ENCODE results near the gene SEPTIN1. TPM values are rescaled to one million over a fixed set of nuclear protein-coding genes. Genes with fewer than 3 reads are reported as not detected.
"Not testable (repeated sequence)": the region's sequence is repeated elsewhere in the genome, so short reads cannot be mapped to it uniquely, and the experiment has no call there.

The SEPTIN1 gene
- total RNA-seq, 1 donor from 2014 or later: 1.4 TPM

DNA sequence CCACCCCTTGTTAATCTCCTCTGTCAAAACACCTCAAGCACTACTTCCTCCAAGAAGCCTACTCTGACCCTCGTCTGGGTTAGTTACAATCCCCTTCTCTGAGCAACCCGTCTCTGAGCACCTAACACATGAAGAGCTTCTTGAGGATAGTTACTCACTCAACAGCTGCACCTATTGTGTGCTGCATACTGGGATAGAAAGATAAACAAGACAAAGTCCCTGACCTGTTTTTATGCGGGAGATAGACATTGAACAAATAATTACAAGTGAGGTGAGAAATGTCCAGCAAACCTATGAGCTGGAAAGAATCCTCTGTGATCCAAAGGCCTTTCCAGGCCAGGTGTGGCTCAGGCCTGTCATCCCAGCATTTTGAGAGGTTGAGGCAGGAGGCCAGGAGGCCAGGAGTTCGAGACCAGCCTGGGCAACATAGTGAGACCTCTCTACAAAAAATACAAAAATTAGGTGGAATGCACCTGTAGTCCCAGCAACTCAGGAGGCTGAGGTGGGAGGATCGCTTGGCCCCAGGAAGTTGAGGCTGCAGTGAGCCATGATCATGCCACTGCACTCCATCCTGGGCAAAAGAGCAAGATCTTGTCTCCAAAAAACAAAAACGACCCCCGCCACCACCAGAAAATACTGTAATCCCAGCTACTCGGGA is 19.5 kb upstream of the SEPTIN1 start:
- peak; percentile 74 for ATAC-seq
- DNase-seq (ENCODE audit: low spot score): no peak

DNA sequence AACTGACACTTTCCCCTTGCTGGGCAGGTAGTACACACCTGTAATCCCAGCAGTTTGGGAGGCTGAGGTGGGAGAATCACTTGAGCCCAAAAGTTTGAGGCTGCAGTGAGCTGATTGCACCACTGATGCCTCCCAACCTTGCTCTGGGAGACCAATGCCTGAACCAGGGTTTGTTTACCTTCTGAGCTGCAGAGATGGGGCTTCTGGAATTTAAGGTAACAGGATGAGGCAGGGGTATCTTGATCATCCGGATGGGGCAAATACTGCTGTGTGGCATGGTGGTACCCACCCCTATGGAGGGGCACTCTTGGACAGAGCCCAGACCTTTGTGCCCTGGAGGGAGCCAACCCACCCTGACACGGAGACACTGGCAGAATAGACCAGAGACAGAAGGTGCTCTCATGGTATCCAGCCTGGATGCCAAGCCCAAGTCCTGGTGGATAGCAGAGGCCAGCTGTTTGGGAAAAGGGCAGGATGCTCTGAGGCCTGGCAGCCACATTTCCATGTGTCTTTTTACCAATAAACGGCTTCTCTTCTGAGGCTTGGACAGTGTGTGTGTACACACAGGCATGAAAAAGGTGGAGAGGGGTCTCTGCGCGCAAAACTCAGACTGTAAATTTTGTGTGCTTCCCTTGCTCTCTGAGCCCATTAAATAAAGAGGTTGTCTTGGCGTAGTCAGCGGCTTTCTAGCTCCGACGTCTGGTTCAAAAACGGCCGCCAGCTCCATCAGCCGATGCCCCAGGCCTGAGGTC is 17.2 kb upstream of the SEPTIN1 start:
- ATAC-seq: peak; percentile 4
- no peak for DNase-seq (ENCODE audit: low spot score)

DNA sequence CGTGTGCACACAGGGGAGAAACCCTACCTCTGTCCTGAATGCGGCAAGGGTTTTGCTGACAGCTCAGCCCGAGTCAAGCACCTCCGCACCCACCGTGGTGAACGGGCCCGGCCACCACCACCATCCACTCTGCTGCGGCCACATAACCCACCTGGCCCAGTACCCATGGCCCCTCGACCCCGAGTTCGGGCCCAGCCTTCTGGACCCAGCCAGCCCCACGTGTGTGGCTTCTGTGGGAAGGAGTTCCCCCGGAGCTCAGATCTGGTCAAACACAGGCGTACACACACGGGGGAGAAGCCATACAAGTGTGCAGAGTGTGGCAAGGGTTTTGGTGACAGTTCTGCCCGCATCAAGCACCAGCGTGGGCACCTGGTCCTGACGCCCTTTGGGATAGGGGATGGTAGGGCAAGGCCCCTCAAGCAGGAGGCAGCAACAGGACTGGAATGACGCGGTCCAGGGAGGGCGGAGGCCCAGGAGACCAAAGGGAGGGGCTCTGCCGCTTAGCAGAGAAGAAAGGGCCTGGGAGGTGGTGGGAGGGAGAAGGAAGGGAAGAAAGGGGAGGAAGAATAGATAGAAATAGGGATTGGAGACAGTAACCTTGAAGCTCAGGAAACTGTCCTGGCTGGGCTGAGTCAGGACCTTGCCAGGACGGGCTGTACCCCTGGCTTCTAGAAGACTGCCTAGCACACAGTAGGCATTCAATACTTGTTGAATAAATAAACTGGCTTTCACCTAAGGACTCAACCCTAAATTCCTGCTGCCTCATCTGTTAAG is 16.5 kb upstream of the SEPTIN1 start:
- DNase-seq (ENCODE audit: low spot score) (no peak), ATAC-seq (no peak)

DNA sequence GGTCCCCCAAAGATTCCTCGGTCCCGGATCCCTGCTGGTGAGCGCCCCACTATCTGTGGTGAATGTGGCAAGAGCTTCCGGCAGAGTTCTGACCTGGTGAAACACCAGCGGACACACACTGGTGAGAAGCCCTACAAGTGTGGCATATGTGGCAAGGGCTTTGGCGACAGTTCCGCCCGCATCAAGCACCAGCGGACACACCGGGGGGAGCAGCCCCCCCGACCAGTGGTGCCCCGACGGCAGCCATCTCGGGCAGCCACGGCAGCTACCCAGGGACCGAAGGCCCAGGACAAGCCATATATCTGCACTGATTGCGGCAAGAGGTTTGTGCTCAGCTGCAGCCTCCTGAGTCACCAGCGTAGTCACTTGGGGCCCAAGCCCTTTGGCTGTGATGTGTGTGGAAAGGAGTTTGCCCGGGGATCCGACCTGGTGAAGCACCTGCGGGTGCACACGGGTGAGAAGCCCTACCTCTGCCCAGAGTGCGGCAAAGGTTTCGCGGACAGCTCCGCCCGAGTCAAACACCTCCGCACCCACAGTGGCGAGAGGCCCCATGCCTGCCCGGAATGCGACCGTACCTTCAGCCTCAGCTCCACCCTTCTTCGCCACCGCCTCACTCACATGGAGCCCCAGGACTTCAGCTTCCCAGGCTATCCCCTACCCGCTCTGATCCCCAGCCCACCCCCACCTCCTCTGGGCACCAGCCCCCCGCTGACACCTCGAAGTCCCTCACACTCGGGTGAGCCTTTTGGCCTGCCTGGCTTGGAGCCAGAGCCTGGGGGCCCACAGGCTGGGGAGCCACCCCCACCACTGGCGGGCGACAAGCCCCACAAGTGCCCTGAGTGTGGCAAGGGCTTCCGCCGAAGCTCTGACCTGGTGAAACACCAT is 15.7 kb upstream of the SEPTIN1 start:
- DNase-seq (ENCODE audit: low spot score) (no peak), ATAC-seq (no peak)

- DNase-seq (ENCODE audit: low spot score): no peak
- no peak for ATAC-seq
These were observed 14.7 kb upstream of the SEPTIN1 start for GRCh38 chr16:30397056-30397455.

DNA sequence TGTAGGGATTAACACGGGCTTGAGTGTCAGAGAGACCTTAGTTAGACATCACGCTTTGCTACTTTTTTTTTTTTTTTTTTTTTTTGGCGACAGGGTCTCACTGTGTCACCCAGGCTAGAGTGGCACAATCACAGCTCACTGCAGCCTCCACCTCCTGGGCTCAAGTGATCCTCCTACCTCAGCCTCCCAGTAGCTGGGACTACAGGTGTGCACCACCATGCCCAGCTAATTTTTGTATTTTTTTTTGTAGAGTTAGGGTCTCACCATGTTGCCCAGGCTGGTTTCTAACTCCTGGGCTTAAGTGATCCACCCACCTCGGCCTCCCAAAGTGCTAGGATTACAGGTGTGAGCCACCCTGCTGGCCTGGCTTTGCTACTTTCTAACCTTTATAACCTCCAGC is 14.3 kb upstream of the SEPTIN1 start:
- not testable (repeated sequence) for DNase-seq (ENCODE audit: low spot score); ATAC-seq

DNA sequence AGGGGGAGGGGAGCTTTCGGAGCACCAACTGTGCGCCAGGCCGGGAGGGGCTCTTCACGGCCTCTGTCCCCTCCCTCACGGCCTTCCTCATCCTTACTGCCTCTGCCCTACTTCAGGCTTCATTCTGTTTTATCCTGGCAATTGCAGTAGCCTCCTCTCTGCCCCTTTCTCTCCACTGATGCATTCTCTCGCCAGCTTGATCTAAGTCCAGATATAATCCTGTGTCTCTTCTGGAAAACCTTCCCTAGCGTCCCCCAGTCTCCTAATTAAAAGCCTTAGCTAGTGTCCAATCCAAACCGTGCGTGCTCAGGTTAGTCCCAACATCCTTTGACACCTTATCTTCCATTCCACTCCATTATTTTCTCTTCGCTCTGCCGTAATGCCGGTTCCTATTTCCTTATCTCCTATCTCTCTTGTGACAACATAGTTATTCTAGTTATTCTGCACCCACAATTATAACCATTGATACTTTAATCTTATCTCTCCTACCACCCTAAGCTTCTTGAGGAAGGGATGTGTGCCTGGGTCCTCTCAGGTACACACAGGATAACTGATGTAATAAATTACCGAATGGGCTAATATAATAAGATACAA is 13.7 kb upstream of the SEPTIN1 start:
- DNase-seq (ENCODE audit: low spot score) (no peak), ATAC-seq (no peak)

GRCh38 chr16:30395155-30395991 is 13.0 kb upstream of the SEPTIN1 start, which contains the start of gene ZNF48:
Gene ZNF48 (plus strand): TSS chr16:30395420. CDS start chr16:30395795, 375 bp downstream.
- peak; percentile 90 for DNase-seq (ENCODE audit: low spot score)
- peak; percentile 94 for ATAC-seq

GRCh38 chr16:30394592-30395154 is 12.3 kb upstream of the SEPTIN1 start:
- DNase-seq (ENCODE audit: low spot score) (no peak), ATAC-seq (no peak)

- DNase-seq (ENCODE audit: low spot score) (no peak), ATAC-seq (no peak)
These were observed 1.2 kb upstream of the SEPTIN1 start for GRCh38 chr16:30383521-30383920.

DNA sequence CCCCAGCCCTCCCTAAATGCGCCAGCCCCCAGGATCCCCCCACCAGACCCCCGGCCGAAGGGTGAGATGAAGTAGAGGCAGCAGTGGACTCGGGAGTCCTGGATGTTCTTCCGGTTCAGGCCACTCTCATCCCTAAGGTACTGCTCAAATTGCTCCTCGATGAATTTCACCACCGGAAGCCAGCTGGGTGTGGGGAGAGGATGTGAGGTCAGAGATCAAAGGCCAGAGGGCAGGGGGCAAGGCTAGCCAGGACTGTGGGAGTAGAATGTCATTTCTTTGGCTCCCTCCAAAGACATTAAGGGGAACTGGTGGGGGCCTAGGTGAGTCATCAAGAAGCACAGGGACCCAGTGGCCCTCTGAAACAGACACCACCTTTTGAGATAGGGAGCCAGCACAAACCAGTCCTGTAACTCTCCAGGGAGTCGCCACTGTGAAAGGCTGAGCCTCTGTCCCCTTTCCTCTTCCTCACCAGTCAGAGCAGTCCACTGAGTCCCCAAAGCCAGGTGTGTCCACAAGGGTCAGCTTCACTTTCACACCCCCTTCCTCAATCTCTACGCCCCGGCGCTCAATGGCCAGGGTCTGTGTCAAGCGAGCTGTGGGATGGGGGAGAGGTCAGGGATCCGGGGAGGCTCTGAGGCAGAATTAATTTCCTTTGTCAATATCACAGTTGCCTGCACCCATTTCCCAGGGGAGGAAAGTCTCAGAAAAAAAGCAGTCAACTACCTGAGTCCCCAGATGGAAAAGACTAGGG is 895 bp downstream of the SEPTIN1 start:
- ATAC-seq (no peak), DNase-seq (ENCODE audit: low spot score) (no peak)

DNA sequence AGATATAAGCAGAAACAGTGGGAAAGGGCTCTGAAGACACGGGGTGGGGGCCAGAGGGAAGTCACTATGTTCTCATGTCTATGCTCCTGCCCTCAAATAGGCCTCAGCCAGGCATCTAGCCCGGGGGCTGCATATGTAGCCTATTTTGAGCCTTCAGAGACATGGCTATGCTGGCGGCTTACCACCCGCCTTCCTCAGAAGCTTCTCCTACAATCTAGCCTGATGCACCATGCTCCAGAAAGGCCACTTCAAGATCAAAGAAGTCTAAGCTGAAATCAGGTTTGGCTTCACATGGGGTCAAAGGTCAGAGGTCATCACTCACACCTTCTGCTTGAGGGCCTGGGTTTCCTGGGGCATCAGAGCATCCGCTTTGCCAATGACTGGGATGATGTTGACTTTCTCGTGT is 1.6 kb downstream of the SEPTIN1 start:
- no peak for ATAC-seq

DNA sequence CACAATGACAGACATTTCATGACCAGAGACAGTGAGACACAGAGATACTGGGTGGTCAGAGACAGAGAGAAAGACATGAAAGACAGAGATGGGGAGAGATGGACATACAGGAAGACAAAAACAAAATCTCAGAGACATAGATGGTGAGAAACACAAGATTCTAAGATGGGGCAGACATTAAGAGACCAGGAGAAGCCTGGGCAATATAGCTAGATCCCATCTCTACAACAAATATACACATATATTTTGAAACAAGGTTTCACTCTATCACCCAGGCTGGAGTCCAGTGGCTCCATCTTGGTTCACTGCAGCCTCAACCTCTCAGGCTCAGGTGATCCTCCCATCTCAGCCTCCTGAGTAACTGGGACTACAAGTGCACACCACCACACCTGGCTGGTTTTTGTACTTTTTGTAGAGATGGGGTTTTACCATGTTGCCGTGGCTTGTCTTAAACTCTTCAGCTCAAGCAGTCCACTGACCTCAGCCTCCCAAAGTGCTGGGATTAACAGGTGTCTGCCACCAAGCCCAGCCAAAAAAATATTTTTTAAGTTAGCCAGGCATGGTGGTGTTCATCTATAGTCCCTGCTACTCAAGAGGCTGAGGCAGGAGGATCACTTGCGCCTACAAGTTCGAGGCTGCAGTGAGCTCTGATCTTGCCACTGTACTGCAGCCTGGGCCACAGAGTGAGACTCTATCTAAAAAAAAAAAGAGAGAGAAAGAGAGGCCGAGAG is 2.1 kb downstream of the SEPTIN1 start:
- DNase-seq (ENCODE audit: low spot score) (no peak), ATAC-seq (no peak)

More for the DNA sequence above, 1.6 kb downstream of the SEPTIN1 start:
- DNase-seq (ENCODE audit: low spot score): no peak

DNA sequence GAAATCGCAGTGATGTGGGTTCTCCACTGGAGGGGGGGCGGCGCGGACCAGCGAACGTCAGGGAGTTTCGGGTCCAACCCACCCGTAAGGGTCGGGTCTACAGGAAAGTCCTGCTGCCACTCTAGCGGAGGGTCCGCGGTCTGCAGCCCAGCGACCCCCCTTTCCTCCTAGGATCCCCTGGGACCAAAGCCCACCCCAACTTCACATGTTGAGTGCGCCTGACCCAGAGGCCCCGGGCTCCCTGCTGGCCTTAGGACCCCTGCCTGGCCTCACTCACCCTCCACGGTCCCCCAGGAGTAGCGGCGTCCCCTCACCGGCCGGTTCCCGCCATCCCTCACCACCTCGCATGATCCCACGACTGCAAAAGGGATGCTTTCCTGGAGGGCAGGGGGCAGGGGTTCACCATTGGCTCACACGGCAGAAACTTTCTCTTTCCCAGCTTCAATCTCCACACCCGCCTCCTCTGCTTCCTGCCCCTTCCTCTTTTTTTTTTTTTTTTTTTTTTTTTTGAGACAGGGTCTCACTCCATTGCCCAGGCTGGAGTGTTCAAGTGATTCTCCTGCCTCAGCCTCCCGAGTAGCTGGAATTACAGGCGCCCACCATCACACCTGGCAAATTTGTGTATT is 3.1 kb downstream of the SEPTIN1 start:
- ATAC-seq (no peak), DNase-seq (ENCODE audit: low spot score) (no peak)

DNA sequence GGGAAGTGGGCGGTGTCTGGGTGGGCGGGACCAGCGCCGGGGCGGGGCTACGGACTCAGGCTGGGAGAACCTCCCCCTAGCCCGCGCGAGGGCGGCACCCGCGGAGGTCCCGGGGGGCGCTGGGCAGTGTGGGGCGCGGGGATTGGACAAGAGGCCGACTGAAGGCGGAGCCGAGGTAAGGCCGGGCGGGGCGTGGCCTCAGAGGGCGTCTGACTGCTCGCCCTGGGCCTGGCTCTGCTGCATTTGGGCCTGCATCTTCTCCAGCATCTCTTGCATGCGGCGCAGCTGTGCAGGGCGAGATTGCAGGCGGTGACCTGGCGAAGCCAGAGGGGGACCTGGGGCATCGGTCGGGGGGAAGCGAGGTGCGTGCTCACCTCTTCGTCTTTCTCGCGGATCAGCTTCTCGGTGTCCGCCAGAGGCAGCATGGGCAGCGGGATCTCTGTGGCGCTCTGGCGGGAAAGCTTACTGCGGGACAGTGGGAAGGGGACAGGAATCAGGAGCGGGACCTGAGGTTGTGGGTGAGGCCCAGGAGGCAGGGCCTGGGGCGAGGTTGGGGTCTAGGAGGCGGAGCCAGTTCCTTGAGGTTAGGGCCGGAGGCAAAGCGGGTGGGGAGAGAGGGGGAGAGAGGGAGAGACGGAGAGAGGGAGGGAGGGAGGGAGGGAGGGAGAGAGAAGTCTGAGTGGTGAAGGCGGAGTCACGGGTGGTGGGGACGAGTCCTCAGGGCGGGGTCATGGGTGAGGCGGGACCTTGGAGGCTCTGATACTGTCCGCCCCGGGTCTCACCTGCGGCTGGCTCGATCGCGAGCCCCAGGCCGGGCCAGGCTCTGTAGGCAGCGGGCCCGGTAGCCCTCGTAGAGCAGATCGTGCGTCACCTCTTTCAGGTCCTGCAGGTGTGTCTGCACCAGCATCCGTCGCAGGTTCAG is 3.9 kb downstream of the SEPTIN1 start:
- ATAC-seq (peak; percentile 92), DNase-seq (ENCODE audit: low spot score) (peak; percentile 99)

DNA sequence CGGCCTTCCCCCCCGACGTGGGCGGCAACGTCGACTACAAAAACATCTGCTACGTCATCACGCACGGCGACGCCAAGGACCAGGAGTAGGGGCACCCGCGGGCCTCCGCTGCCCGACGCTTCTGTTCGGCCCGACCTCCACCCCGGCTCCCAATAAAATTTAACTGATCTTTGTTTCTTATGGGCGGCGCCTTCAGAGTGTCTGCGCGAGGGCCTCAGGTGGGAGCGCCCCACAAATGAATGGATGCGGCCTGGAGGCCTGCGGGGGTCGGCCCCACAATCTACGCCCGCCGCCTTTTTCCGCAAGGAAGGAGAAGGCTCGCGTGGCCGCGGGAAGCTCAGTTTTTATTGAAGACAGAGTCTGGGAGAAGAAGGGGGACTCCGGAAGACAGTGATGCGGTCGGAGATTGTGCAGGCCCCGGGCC is 4.5 kb downstream of the SEPTIN1 start:
- ATAC-seq (peak; percentile 42), DNase-seq (ENCODE audit: low spot score) (peak; percentile 85)
